GM12872 (cell line): ENCODE measurements around the gene ZNF497.

ENCODE experiments used
- CTCF ChIP-seq: IDR thresholded peaks from 3 replicates; pipeline ENCODE4 v1.5.1; 2011; ENCODE audit warnings: low read depth, mild to moderate bottlenecking, low read length, moderate library complexity; ENCODE audit not compliant: insufficient read depth

The ZNF497 gene

GRCh38 chr19:58400916-58401839 is 38.6 kb upstream of the ZNF497 start:
- TF ChIP-seq CTCF, result peak; percentile 17; the same call in 1 of the 3 replicates

GRCh38 chr19:58400316-58400915 is 37.9 kb upstream of the ZNF497 start:
- no peak for TF ChIP-seq CTCF

DNA sequence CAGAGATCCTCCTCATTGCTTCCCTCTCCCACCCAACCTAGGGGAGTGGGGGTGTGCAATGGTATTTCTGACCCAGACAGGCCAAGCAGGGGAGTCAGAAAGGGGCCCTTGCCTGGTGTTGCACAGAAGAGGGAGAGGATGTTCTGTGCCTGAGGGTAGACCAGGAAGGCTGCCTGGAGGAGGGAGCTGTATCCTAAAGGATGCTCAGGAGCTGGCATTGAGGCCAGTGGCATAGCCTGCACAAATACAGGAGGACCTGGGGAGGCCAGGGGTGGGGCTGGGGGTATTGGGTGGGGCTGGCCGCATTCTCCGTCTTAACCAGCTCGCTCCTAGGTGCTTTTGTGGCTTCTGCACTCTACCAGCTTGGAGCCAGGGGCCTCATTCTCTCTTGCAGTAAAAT is 37.4 kb upstream of the ZNF497 start:
- no peak for TF ChIP-seq CTCF

GRCh38 chr19:58398545-58398944 is 36.0 kb upstream of the ZNF497 start:
- no peak for TF ChIP-seq CTCF

DNA sequence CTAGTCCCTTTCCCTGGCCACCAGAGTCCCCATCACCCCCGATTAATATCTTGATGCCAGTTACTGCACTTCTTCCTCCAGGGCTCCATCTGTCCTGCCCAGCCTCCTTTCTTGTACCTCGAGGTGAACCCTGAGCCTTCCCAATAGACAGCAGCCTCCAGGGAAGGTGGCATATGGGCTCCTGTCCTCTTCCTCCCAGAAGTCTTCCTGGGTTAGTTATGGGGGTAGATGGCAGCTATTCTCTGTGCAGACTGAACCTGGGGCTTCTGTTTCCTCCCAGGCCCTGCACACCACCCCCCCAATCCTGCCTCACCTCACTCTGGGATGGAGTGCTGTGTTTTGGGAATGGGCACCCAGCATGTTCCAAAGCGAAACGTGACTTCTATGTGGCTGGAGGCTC is 35.5 kb upstream of the ZNF497 start:
- no peak for TF ChIP-seq CTCF

DNA sequence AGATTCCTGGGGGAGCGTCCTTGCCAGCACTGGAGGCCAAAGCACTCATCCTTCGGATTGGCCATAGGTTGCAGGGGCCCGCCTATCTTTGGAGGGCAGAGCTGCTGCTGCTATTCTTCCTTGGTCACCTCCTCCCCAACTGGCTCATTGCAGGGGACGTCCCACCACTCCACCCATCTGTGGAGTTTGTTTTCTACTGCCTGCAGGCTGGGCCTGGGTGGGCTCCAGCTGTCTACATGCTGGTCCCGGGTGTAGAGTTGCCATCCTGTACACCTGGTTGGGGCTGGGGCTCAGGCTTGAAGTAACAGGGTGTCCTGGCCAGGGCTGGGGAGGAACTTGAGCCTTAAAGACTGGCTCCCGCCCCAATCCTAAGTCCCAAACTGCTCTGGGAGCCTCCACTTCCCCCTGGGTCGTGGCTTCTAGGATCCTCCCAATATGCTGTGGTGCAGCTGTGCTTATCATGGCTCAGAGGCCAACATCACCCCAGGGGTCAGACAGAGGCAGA is 35.0 kb upstream of the ZNF497 start:
- no peak for TF ChIP-seq CTCF

- no peak for TF ChIP-seq CTCF
These were observed 34.4 kb upstream of the ZNF497 start for GRCh38 chr19:58396691-58397532.
